IPS-20b (cell line): ENCODE results near the gene MUC22.
"Not testable (repeated sequence)": the region's sequence is repeated elsewhere in the genome, so short reads cannot be mapped to it uniquely, and the experiment has no call there.

Experiments
- H3K27ac ChIP-seq: one replicate; pipeline ENCODE4 v1.5.1; 2013; ENCODE audit warnings: low read length
- H3K27me3 ChIP-seq: 2 replicates; pipeline ENCODE4 v1.6.1; 2013; ENCODE audit warnings: mild to moderate bottlenecking, low read length, inconsistent platforms; ENCODE audit not compliant: insufficient read depth
- H3K36me3 ChIP-seq: 2 replicates; pipeline ENCODE4 v1.6.1; 2013; ENCODE audit warnings: low read depth, mild to moderate bottlenecking, inconsistent platforms, low read length, moderate library complexity; ENCODE audit not compliant: insufficient read depth
- H3K4me1 ChIP-seq: 2 replicates; pipeline ENCODE4 v1.6.1; 2013; ENCODE audit warnings: mild to moderate bottlenecking, control low read depth, inconsistent platforms, low read length, moderate library complexity; ENCODE audit not compliant: insufficient read depth
- H3K4me3 ChIP-seq: 2 replicates; pipeline ENCODE4 v1.5.1; 2013; ENCODE audit warnings: mild to moderate bottlenecking, low read length, inconsistent platforms
- H3K9ac ChIP-seq: 2 replicates; pipeline ENCODE4 v1.6.1; 2013; ENCODE audit warnings: low read depth, mild to moderate bottlenecking, inconsistent platforms, low read length, moderate library complexity
- H3K9me3 ChIP-seq: 2 replicates; pipeline ENCODE4 v1.6.1; 2013; ENCODE audit warnings: mild to moderate bottlenecking, low read depth, low read length, inconsistent platforms; ENCODE audit not compliant: insufficient read depth

Gene MUC22

GRCh38 chr6:31041372-31041974 is 31.2 kb downstream of the MUC22 start:
- H3K27me3 ChIP-seq, result no peaks in the 10 kb centered on the region
- H3K36me3 ChIP-seq, result no peaks in the 10 kb centered on the region
- no peak overlapping the region for H3K27ac ChIP-seq
- H3K9me3 ChIP-seq, result no peaks in the 10 kb centered on the region
- no peaks in the 10 kb centered on the region for H3K4me1 ChIP-seq
- H3K9ac ChIP-seq, result no peak overlapping the region
- H3K4me3 ChIP-seq, result no peak overlapping the region

GRCh38 chr6:31042806-31043205 is 32.5 kb downstream of the MUC22 start:
- Histone ChIP-seq H3K4me3 (no peak overlapping the region), H3K27ac (no peak overlapping the region), H3K9ac (no peak overlapping the region), H3K36me3 (no peaks in the 10 kb centered on the region), H3K4me1 (no peaks in the 10 kb centered on the region), H3K9me3 (no peaks in the 10 kb centered on the region), H3K27me3 (no peaks in the 10 kb centered on the region)

GRCh38 chr6:31048099-31048498 is 37.8 kb downstream of the MUC22 start:
- H3K9ac ChIP-seq, result no peak overlapping the region
- no peak overlapping the region for H3K4me3 ChIP-seq
- H3K27ac ChIP-seq, result no peak overlapping the region

GRCh38 chr6:31049518-31049917 is 39.2 kb downstream of the MUC22 start:
- H3K9ac ChIP-seq, result no peak overlapping the region
- no peaks in the 10 kb centered on the region for H3K9me3 ChIP-seq
- no peaks in the 10 kb centered on the region for H3K27me3 ChIP-seq
- H3K27ac ChIP-seq, result no peak overlapping the region
- no peaks in the 10 kb centered on the region for H3K36me3 ChIP-seq
- no peaks in the 10 kb centered on the region for H3K4me1 ChIP-seq
- H3K4me3 ChIP-seq, result no peak overlapping the region

More at GRCh38 chr6:31048099-31048498, 37.8 kb downstream of the MUC22 start:
- no peaks in the 10 kb centered on the region for H3K4me1 ChIP-seq
- H3K9me3 ChIP-seq, result no peaks in the 10 kb centered on the region
- no peaks in the 10 kb centered on the region for H3K27me3 ChIP-seq
- no peaks in the 10 kb centered on the region for H3K36me3 ChIP-seq

- H3K27me3 ChIP-seq, H3K4me3 ChIP-seq, H3K27ac ChIP-seq, H3K36me3 ChIP-seq, H3K9ac ChIP-seq, H3K4me1 ChIP-seq, H3K9me3 ChIP-seq: not testable (repeated sequence)
These were observed 42.9 kb downstream of the MUC22 start for GRCh38 chr6:31053187-31053586.

GRCh38 chr6:31053873-31054272 is 43.6 kb downstream of the MUC22 start:
- Histone ChIP-seq H3K27ac (no peak overlapping the region), H3K9me3 (no peaks in the 10 kb centered on the region), H3K4me1 (peaks cover 4% of the 10 kb centered on the region; the same call in 1 of the 2 replicates), H3K27me3 (no peaks in the 10 kb centered on the region), H3K9ac (no peak overlapping the region), H3K4me3 (no peak overlapping the region), H3K36me3 (no peaks in the 10 kb centered on the region)

- no peak overlapping the region for H3K4me3 ChIP-seq
- peaks cover 4% of the 10 kb centered on the region; the same call in 1 of the 2 replicates for H3K4me1 ChIP-seq
- H3K27me3 ChIP-seq, result no peaks in the 10 kb centered on the region
- no peak overlapping the region for H3K27ac ChIP-seq
- no peaks in the 10 kb centered on the region for H3K9me3 ChIP-seq
- no peaks in the 10 kb centered on the region for H3K36me3 ChIP-seq
- H3K9ac ChIP-seq, result no peak overlapping the region
These were observed 45.2 kb downstream of the MUC22 start for GRCh38 chr6:31055441-31055840.

- Histone ChIP-seq H3K27ac (no peak overlapping the region), H3K36me3 (no peaks in the 10 kb centered on the region), H3K9ac (peak overlapping the region; percentile 9; the same call in 1 of the 2 replicates), H3K4me1 (peaks cover 4% of the 10 kb centered on the region; the same call in 1 of the 2 replicates), H3K9me3 (no peaks in the 10 kb centered on the region), H3K4me3 (no peak overlapping the region), H3K27me3 (no peaks in the 10 kb centered on the region)
These were observed 47.2 kb downstream of the MUC22 start for GRCh38 chr6:31057426-31058003.

- Histone ChIP-seq H3K9me3 (no peaks in the 10 kb centered on the region), H3K27me3 (no peaks in the 10 kb centered on the region), H3K4me3 (no peak overlapping the region), H3K4me1 (peaks cover 4% of the 10 kb centered on the region; the same call in 1 of the 2 replicates), H3K9ac (no peak overlapping the region), H3K36me3 (no peaks in the 10 kb centered on the region), H3K27ac (no peak overlapping the region)
These were observed 48.0 kb downstream of the MUC22 start for GRCh38 chr6:31058128-31058894.

- Histone ChIP-seq H3K4me3 (no peak overlapping the region), H3K4me1 (peaks cover 4% of the 10 kb centered on the region; the same call in 1 of the 2 replicates), H3K36me3 (no peaks in the 10 kb centered on the region), H3K9me3 (no peaks in the 10 kb centered on the region), H3K27ac (no peak overlapping the region), H3K9ac (no peak overlapping the region), H3K27me3 (no peaks in the 10 kb centered on the region)
These were observed 49.9 kb downstream of the MUC22 start for GRCh38 chr6:31060145-31060544.

- no peaks in the 10 kb centered on the region for H3K36me3 ChIP-seq
- no peak overlapping the region for H3K9ac ChIP-seq
- no peaks in the 10 kb centered on the region for H3K9me3 ChIP-seq
- no peak overlapping the region for H3K4me3 ChIP-seq
- no peak overlapping the region for H3K27ac ChIP-seq
- H3K27me3 ChIP-seq, result no peaks in the 10 kb centered on the region
- H3K4me1 ChIP-seq, result no peaks in the 10 kb centered on the region
These were observed 53.7 kb downstream of the MUC22 start for GRCh38 chr6:31063906-31064435.
